ENCODE measurements around the gene YAP1.

YAP1 gene

GRCh38 chr11:102109896-102110760 is at the start of gene YAP1:
TSS of gene YAP1 (plus strand) at chr11:102110447. CDS start at chr11:102110849, 402 bp downstream.
- H3K27me3 Mint-ChIP-seq = peaks cover 65% of the 10 kb centered on the region

GRCh38 chr11:102061276-102061675 is 49.0 kb upstream of the YAP1 start:
- DNase-seq = no peak
- H3K36me3 Mint-ChIP-seq = no peaks in the 10 kb centered on the region

More at GRCh38 chr11:102109896-102110760, at the start of gene YAP1:
- Mint-ChIP-seq H3K9me3 (no peaks in the 10 kb centered on the region), H3K4me3 (peak within 1 kb of the TSS; percentile 91), H3K27ac (peak within 1 kb of the TSS; percentile 52), H3K4me1 (peaks cover 17% of the 10 kb centered on the region), H3K36me3 (peaks cover 4% of the 10 kb centered on the region)
- DNase-seq = peak; percentile 75
- CTCF ChIA-PET = no interaction called here

GRCh38 chr11:102062106-102062505 is 48.1 kb upstream of the YAP1 start:
- Mint-ChIP-seq H3K27ac (no peak overlapping the region), H3K9me3 (no peaks in the 10 kb centered on the region), H3K36me3 (no peaks in the 10 kb centered on the region), H3K27me3 (peaks cover 4% of the 10 kb centered on the region), H3K4me1 (no peaks in the 10 kb centered on the region), H3K4me3 (no peak overlapping the region)
- CTCF ChIA-PET = no interaction called here
- no peak for DNase-seq

More at GRCh38 chr11:102061276-102061675, 49.0 kb upstream of the YAP1 start:
- CTCF ChIA-PET = no interaction called here
- H3K9me3 Mint-ChIP-seq = no peaks in the 10 kb centered on the region
- H3K4me3 Mint-ChIP-seq = no peak overlapping the region
- H3K27ac Mint-ChIP-seq = no peak overlapping the region
- no peaks in the 10 kb centered on the region for H3K4me1 Mint-ChIP-seq
- peaks cover 4% of the 10 kb centered on the region for H3K27me3 Mint-ChIP-seq

- Mint-ChIP-seq H3K4me1 (no peaks in the 10 kb centered on the region), H3K9me3 (no peaks in the 10 kb centered on the region), H3K36me3 (no peaks in the 10 kb centered on the region), H3K27me3 (peaks cover 4% of the 10 kb centered on the region), H3K4me3 (no peak overlapping the region), H3K27ac (no peak overlapping the region)
- CTCF ChIA-PET = no interaction called here
- no peak for DNase-seq
Measured at GRCh38 chr11:102064316-102064715, 45.9 kb upstream of the YAP1 start.

- Mint-ChIP-seq H3K36me3 (no peaks in the 10 kb centered on the region), H3K27ac (no peak overlapping the region), H3K4me3 (no peak overlapping the region), H3K27me3 (no peaks in the 10 kb centered on the region), H3K4me1 (no peaks in the 10 kb centered on the region), H3K9me3 (peaks cover 11% of the 10 kb centered on the region)
- no peak for DNase-seq
- CTCF ChIA-PET = no interaction called here
Measured at GRCh38 chr11:102070766-102071165, 39.5 kb upstream of the YAP1 start.

GRCh38 chr11:102071497-102072472 is 38.5 kb upstream of the YAP1 start:
- Mint-ChIP-seq H3K36me3 (no peaks in the 10 kb centered on the region), H3K9me3 (peaks cover 11% of the 10 kb centered on the region), H3K4me3 (no peak overlapping the region), H3K4me1 (no peaks in the 10 kb centered on the region), H3K27me3 (peaks cover 4% of the 10 kb centered on the region), H3K27ac (no peak overlapping the region)
- CTCF ChIA-PET = no interaction called here
- no peak for DNase-seq

GRCh38 chr11:102073253-102073652 is 37.0 kb upstream of the YAP1 start:
- Mint-ChIP-seq H3K4me1 (no peaks in the 10 kb centered on the region), H3K9me3 (peaks cover 11% of the 10 kb centered on the region), H3K4me3 (no peak overlapping the region), H3K36me3 (no peaks in the 10 kb centered on the region), H3K27me3 (peaks cover 4% of the 10 kb centered on the region), H3K27ac (no peak overlapping the region)
- CTCF ChIA-PET = no interaction called here
- DNase-seq = no peak

GRCh38 chr11:102079625-102080024 is 30.6 kb upstream of the YAP1 start:
- Mint-ChIP-seq H3K27ac (no peak overlapping the region), H3K36me3 (no peaks in the 10 kb centered on the region), H3K9me3 (no peaks in the 10 kb centered on the region), H3K27me3 (peaks cover 4% of the 10 kb centered on the region), H3K4me1 (no peaks in the 10 kb centered on the region), H3K4me3 (no peak overlapping the region)
- CTCF ChIA-PET = no interaction called here
- no peak for DNase-seq

- CTCF ChIA-PET = no interaction called here
- Mint-ChIP-seq H3K27ac (no peak overlapping the region), H3K4me1 (no peaks in the 10 kb centered on the region), H3K27me3 (no peaks in the 10 kb centered on the region), H3K9me3 (no peaks in the 10 kb centered on the region), H3K4me3 (no peak overlapping the region), H3K36me3 (no peaks in the 10 kb centered on the region)
- no peak for DNase-seq
Measured at GRCh38 chr11:102081313-102081712, 28.9 kb upstream of the YAP1 start.

- no peaks in the 10 kb centered on the region for H3K9me3 Mint-ChIP-seq
- H3K27me3 Mint-ChIP-seq = peaks cover 4% of the 10 kb centered on the region
- no peaks in the 10 kb centered on the region for H3K36me3 Mint-ChIP-seq
- CTCF ChIA-PET = no interaction called here
- no peak for DNase-seq
- no peak overlapping the region for H3K4me3 Mint-ChIP-seq
- no peaks in the 10 kb centered on the region for H3K4me1 Mint-ChIP-seq
- no peak overlapping the region for H3K27ac Mint-ChIP-seq
Measured at GRCh38 chr11:102085864-102086551, 24.2 kb upstream of the YAP1 start.

GRCh38 chr11:102097186-102097585 is 13.1 kb upstream of the YAP1 start:
- CTCF ChIA-PET = no interaction called here
- Mint-ChIP-seq H3K9me3 (no peaks in the 10 kb centered on the region), H3K4me3 (no peak overlapping the region), H3K36me3 (no peaks in the 10 kb centered on the region), H3K4me1 (no peaks in the 10 kb centered on the region), H3K27me3 (no peaks in the 10 kb centered on the region), H3K27ac (no peak overlapping the region)
- no peak for DNase-seq

- no peak overlapping the region for H3K4me3 Mint-ChIP-seq
- no peaks in the 10 kb centered on the region for H3K27me3 Mint-ChIP-seq
- H3K36me3 Mint-ChIP-seq = no peaks in the 10 kb centered on the region
- CTCF ChIA-PET = no interaction called here
- no peak for DNase-seq
- no peak overlapping the region for H3K27ac Mint-ChIP-seq
- no peaks in the 10 kb centered on the region for H3K9me3 Mint-ChIP-seq
- H3K4me1 Mint-ChIP-seq = no peaks in the 10 kb centered on the region
Measured at GRCh38 chr11:102099755-102100154, 10.5 kb upstream of the YAP1 start.

GRCh38 chr11:102108734-102109440 is 1.4 kb upstream of the YAP1 start:
- H3K27ac Mint-ChIP-seq = no peak overlapping the region
- no peak for DNase-seq
- peaks cover 17% of the 10 kb centered on the region for H3K4me1 Mint-ChIP-seq
- CTCF ChIA-PET = no interaction called here
- peak overlapping the region; percentile 33 for H3K4me3 Mint-ChIP-seq
- H3K9me3 Mint-ChIP-seq = no peaks in the 10 kb centered on the region
- peaks cover 59% of the 10 kb centered on the region for H3K27me3 Mint-ChIP-seq
- H3K36me3 Mint-ChIP-seq = peaks cover 4% of the 10 kb centered on the region

- Mint-ChIP-seq H3K36me3 (peaks cover 4% of the 10 kb centered on the region), H3K9me3 (no peaks in the 10 kb centered on the region), H3K27ac (no peak overlapping the region), H3K27me3 (peaks cover 71% of the 10 kb centered on the region), H3K4me1 (peaks cover 17% of the 10 kb centered on the region), H3K4me3 (no peak overlapping the region)
- CTCF ChIA-PET = no interaction called here
- no peak for DNase-seq
Measured at GRCh38 chr11:102110761-102111010, 439 bp downstream of the YAP1 start.

All from activated naive CD4-positive, alpha-beta T cell treated with anti-CD3 and anti-CD28 coated beads, Interleukin-2, amount 10 ng/mL, durations not matched to agents 7 days and 5 days (primary cell).